Endothelial cell of umbilical vein (primary cell): ENCODE measurements around the gene DCAF6. TPM values are rescaled to one million over a fixed set of nuclear protein-coding genes. Genes with fewer than 3 reads are reported as not detected.

Source experiments
- BruUV-seq: library from RNA; stranded (reverse); fragments of 400-500 nt; replicated peaks from 2 replicates; lab custom pipeline; 2021; lab: Mats Ljungman, UMichigan
- CTCF ChIA-PET: fragments of 300-600, 350-600 bp; sonication (Branson Sonifier 250); formaldehyde crosslinking; loops from one replicate; lab custom pipeline; 2021; ENCODE audit warnings: antibody characterized with exemption, inconsistent platforms; lab: Charles Lee
- POLR2A ChIA-PET: fragments of 300-600, 350-600 bp; sonication (Branson Sonifier 250); formaldehyde crosslinking; loops from one replicate; lab custom pipeline; 2021; ENCODE audit warnings: antibody characterized with exemption, inconsistent platforms; lab: Charles Lee
- DNase-seq: peaks from one replicate; pipeline ENCODE4 v3.0.0-alpha.2; 2011; ENCODE audit warnings: low read depth, low spot score
- FAIRE-seq: peaks from 2 replicates; lab custom pipeline; 2011; peaks lifted over from hg19 to GRCh38; lab: Jason Lieb, UNC
- H2AFZ ChIP-seq: 2 replicates; pipeline ENCODE4 v1.6.0; 2012; ENCODE audit warnings: low read depth, low read length, control low read depth, inconsistent platforms
- H3K27ac ChIP-seq: 2 replicates; pipeline ENCODE4 v1.5.1; 2011; ENCODE audit warnings: low read depth, mild to moderate bottlenecking, control low read depth, low read length, moderate library complexity; ENCODE audit not compliant: insufficient read depth
- H3K27me3 ChIP-seq, 2 experiments: 2 replicates each; pipeline versions ENCODE4 v1.6.0 to v1.6.1; 2011; ENCODE audit warnings: low read length in 2 of 2, mixed read lengths in 1 of 2; ENCODE audit not compliant: control insufficient read depth in 2 of 2, insufficient read depth in 2 of 2
- H3K36me3 ChIP-seq, 2 experiments: 2 replicates in 1 of 2; 3 replicates in 1 of 2; pipeline ENCODE4 v1.5.1; 2011; ENCODE audit warnings: low read length in 2 of 2, mild to moderate bottlenecking in 1 of 2, moderate library complexity in 1 of 2; ENCODE audit not compliant: control insufficient read depth in 2 of 2, insufficient read depth in 2 of 2; ENCODE audit errors: extremely low read depth in 1 of 2
- H3K4me1 ChIP-seq: 3 replicates; pipeline ENCODE4 v1.5.1; 2011; ENCODE audit warnings: mild to moderate bottlenecking, low read length; ENCODE audit not compliant: control insufficient read depth, insufficient read depth; ENCODE audit errors: extremely low read depth
- H3K4me2 ChIP-seq: 2 replicates; pipeline ENCODE4 v1.6.1; 2011; ENCODE audit warnings: low read length, control low read depth, mixed read lengths; ENCODE audit not compliant: insufficient read depth
- H3K4me3 ChIP-seq, 3 experiments: fragments of 200-600 bp in 1 of 3; sonication (generic), shearing (Covaris generic) in 1 of 3; replicated peaks in 1 of 3; 2 replicates each; pipeline ENCODE4 v1.5.1; 2011 to 2016; ENCODE audit warnings: control low read depth in 3 of 3, low read length in 3 of 3, mild to moderate bottlenecking in 2 of 3, inconsistent platforms in 1 of 3, low read depth in 1 of 3, moderate library complexity in 1 of 3; ENCODE audit not compliant: insufficient read depth in 1 of 3
- H3K79me2 ChIP-seq: 2 replicates; pipeline ENCODE4 v1.6.0; 2012; ENCODE audit warnings: low read length, inconsistent platforms; ENCODE audit not compliant: control insufficient read depth, insufficient read depth
- H3K9ac ChIP-seq: replicated peaks from 2 replicates; pipeline ENCODE3; 2011; ENCODE audit warnings: low read length, control low read depth; ENCODE audit not compliant: insufficient read depth; ENCODE audit errors: extremely low read depth
- H3K9me1 ChIP-seq: replicated peaks from 3 replicates; pipeline ENCODE4 v1.6.0; 2011; ENCODE audit warnings: mild to moderate bottlenecking, low read length; ENCODE audit not compliant: control insufficient read depth, insufficient read depth; ENCODE audit errors: extremely low read depth
- H3K9me3 ChIP-seq: replicated peaks from 2 replicates; pipeline ENCODE4 v1.5.1; 2012; ENCODE audit warnings: low read length, inconsistent platforms; ENCODE audit not compliant: control insufficient read depth, insufficient read depth
- H4K20me1 ChIP-seq: replicated peaks from 2 replicates; pipeline ENCODE3; 2011; ENCODE audit warnings: mild to moderate bottlenecking, low read length; ENCODE audit not compliant: control insufficient read depth, insufficient read depth; ENCODE audit errors: extremely low read depth
- EZH2 ChIP-seq: IDR thresholded peaks from 2 replicates; pipeline ENCODE4 v1.6.1; 2012; ENCODE audit warnings: borderline replicate concordance, low read depth, mild to moderate bottlenecking, moderate library complexity, low read length, inconsistent platforms; ENCODE audit not compliant: severe bottlenecking
- FOS ChIP-seq: IDR thresholded peaks from 2 replicates; pipeline ENCODE4 v1.6.1; 2011; ENCODE audit warnings: mild to moderate bottlenecking, low read length, moderate library complexity, borderline replicate concordance; ENCODE audit not compliant: insufficient read depth
- GATA2 ChIP-seq: IDR thresholded peaks from 2 replicates; pipeline ENCODE4 v1.7.0; 2011; ENCODE audit warnings: low read depth, mild to moderate bottlenecking, moderate library complexity, mixed read lengths, low read length; ENCODE audit not compliant: insufficient read length, insufficient read depth
- JUN ChIP-seq: IDR thresholded peaks from 2 replicates; pipeline ENCODE4 v1.6.1; 2011; ENCODE audit warnings: borderline replicate concordance, low read depth; ENCODE audit not compliant: insufficient read length, insufficient read depth
- MYC ChIP-seq: IDR thresholded peaks from one replicate; pipeline ENCODE4 v1.6.1; 2011; ENCODE audit warnings: mild to moderate bottlenecking, low read depth, low read length
- POLR2A ChIP-seq: IDR thresholded peaks from 2 replicates; pipeline ENCODE4 v1.6.1; 2012; ENCODE audit warnings: low read depth, mild to moderate bottlenecking, control low read depth, low read length
- POLR2AphosphoS5 ChIP-seq: IDR thresholded peaks from 2 replicates; pipeline ENCODE4 v1.6.1; 2012; ENCODE audit warnings: low read depth, mild to moderate bottlenecking, control low read depth, low read length, moderate library complexity; ENCODE audit not compliant: insufficient read depth
- dilution Hi-C: fragments of 300-500 bp; cut with MboI; formaldehyde crosslinking; loops from one replicate; pipeline ENCODE4 v1.15.0; 2019; ENCODE audit warnings: low sequenced_read_pairs; ENCODE audit not compliant: extremely low pct_ligation_motif_present
- intact Hi-C: fragments of 100-400 bp; cut with micrococcal nuclease; formaldehyde crosslinking; loops from one replicate; pipeline ENCODE4 v1.10.0; 2022
- polyA plus RNA-seq, 4 experiments: library from polyadenylated mRNA; depleted of rRNA in 3 of 4; stranded (reverse) in 3 of 4; unstranded in 1 of 4; fragments of >200 nt; gene quantifications; 2 replicates each; pipeline versions ENCODE4 v1.2.1 to v1.2.3, GENCODE V29; 2011 to 2012; ENCODE audit warnings: missing spikeins in 1 of 4
- total RNA-seq: library from RNA; stranded (reverse); gene quantifications from 2 replicates; pipeline ENCODE4 v1.2.3, GENCODE V29; 2021
- TF ChIP-seq, protein P1 (sequence below): IDR thresholded peaks from 2 replicates; pipeline ENCODE4 v1.6.1; 2011; ENCODE audit not compliant: insufficient read depth, insufficient read length
- TF ChIP-seq, protein P2 (sequence below), 2 donors: IDR thresholded peaks; 1 replicate in 1 of 2; 2 replicates in 1 of 2; pipeline ENCODE4 v1.5.1; 2011; ENCODE audit warnings: low read length in 2 of 2, mild to moderate bottlenecking in 2 of 2, moderate library complexity in 2 of 2, control low read depth in 1 of 2, inconsistent platforms in 1 of 2, low read depth in 1 of 2; ENCODE audit not compliant: insufficient read depth in 1 of 2; ENCODE audit errors: extremely low read depth in 1 of 2

The DCAF6 gene
- total and polyA plus RNA-seq, 2 donors (not counting 3 experiments of a cell fraction or from before 2014, with no cell fraction given) = 28.6 to 39.4 TPM

DNA sequence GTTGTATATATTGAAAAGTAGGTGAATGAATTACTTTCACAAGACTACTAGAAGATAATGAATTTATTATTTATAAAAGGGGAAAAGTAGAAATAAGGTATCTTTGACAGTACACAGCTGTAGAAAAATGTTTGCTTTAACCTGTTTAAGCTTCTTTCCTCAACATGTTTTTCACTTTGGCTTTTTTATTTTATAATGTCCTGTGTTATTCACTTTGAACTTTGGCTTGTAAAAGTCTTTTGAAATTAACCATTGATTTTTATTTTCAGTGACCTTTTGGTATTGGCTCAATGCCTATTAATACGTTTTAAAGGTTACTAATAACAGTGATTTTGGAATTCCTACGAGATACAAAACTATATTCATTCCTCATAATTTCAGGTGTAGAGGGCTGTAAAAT lies 58.1 kb downstream of the DCAF6 start:
- POLR2A ChIA-PET = no interaction called here
- Histone ChIP-seq H3K79me2 (no peaks in the 10 kb centered on the region), H3K36me3 (no peaks in the 10 kb centered on the region), H3K27me3 (no peaks in the 10 kb centered on the region), H3K9me3 (no peaks in the 10 kb centered on the region), H3K9me1 (no peaks in the 10 kb centered on the region), H3K27ac (no peak overlapping the region), H3K4me3 (no peak overlapping the region), H2AFZ (no peak overlapping the region), H3K4me1 (no peaks in the 10 kb centered on the region), H3K4me2 (no peak overlapping the region), H3K9ac (no peak overlapping the region), H4K20me1 (no peaks in the 10 kb centered on the region)
- intact Hi-C loops = no loop called here
- DNase-seq (no peak), FAIRE-seq (no peak)
- dilution Hi-C loops = no loop called here
- BruUV-seq = no TSS peak
- CTCF ChIA-PET = no interaction called here
- TF ChIP-seq POLR2A (no peak), GATA2 (no peak), MYC (no peak), JUN (no peak), FOS (no peak), EZH2 (no peak), POLR2AphosphoS5 (no peak)
- TF ChIP-seq, protein P1, sequence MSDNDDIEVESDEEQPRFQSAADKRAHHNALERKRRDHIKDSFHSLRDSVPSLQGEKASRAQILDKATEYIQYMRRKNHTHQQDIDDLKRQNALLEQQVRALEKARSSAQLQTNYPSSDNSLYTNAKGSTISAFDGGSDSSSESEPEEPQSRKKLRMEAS = no peak
- TF ChIP-seq, protein P2, sequence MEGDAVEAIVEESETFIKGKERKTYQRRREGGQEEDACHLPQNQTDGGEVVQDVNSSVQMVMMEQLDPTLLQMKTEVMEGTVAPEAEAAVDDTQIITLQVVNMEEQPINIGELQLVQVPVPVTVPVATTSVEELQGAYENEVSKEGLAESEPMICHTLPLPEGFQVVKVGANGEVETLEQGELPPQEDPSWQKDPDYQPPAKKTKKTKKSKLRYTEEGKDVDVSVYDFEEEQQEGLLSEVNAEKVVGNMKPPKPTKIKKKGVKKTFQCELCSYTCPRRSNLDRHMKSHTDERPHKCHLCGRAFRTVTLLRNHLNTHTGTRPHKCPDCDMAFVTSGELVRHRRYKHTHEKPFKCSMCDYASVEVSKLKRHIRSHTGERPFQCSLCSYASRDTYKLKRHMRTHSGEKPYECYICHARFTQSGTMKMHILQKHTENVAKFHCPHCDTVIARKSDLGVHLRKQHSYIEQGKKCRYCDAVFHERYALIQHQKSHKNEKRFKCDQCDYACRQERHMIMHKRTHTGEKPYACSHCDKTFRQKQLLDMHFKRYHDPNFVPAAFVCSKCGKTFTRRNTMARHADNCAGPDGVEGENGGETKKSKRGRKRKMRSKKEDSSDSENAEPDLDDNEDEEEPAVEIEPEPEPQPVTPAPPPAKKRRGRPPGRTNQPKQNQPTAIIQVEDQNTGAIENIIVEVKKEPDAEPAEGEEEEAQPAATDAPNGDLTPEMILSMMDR (IDR thresholded peaks at IDR 0.05; ENCODE audit: extremely low read depth in 1 of 2, insufficient read depth in 1 of 2, low read depth in 1 of 2, low read length in 2 of 2) = no peak
